GM21737 (cell line): Measurements from ENCODE around the gene RXRB.
A peak's percentile ranks its signal among the peaks of the same experiment; 100 is the strongest.
"Not testable (repeated sequence)": the region's sequence is repeated elsewhere in the genome, so short reads cannot be mapped to it uniquely, and the experiment has no call there.

Experiments used
- ATAC-seq: cut with Tn5 transposase; IDR thresholded peaks from one replicate; pipeline ENCODE4 v1.9.1; 2021; ENCODE audit warnings: mild to moderate bottlenecking, moderate library complexity; ENCODE audit not compliant: unreplicated experiment

Gene RXRB

DNA sequence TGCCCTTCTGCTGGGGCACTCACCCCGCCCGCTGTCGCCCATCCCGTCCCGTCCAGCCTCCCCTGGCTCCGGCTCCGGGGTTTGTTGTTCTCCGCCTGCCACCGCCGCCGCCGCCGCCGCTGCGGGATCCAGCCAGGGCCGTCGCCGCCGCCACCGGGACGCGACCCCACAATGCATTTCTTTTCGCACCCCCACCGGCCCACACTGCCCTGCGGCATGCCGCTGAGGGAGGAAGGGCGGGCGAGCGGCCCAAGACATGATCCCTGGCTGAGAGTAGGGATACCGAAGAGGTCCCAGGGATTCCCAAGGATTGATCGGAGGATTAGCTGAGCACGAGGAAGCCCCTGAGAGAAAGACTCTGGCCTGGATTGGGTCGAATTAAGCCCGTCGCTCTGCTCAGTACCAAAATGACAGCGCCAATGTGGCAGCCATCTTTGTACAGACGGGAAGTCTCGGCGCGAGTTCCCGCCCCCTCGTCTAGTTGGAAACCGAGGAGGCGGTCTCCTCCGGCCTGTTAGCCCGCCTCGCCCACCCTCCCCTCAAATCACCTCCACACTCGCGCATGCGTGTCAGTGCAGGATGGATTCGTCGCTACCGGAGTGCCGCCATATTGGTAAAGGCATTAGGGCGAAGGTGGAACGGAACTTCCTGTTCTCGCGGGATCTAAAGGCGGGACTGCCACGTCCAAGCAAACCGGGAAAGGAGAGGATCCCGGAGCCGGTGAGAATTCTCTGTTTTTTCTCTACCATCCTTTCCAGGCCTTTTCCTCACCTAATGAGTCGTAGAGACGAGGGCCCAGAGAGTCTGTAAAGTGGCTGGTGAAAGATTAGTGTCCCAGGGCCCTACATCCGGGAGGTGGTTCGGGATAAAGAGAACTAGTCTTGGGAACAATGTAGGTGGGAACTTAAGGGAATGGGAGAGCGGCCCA, at the start of gene RXRB, which contains the start of gene SLC39A7:
Gene RXRB (minus strand): TSS at position 447 of the 928 bp plus-strand sequence. CDS start 189 bp downstream, at position 258.
Gene SLC39A7 (plus strand): TSS at position 649 of the 928 bp plus-strand sequence. CDS start 379 bp downstream, outside the sequence.
- ATAC-seq = peak; percentile 50

DNA sequence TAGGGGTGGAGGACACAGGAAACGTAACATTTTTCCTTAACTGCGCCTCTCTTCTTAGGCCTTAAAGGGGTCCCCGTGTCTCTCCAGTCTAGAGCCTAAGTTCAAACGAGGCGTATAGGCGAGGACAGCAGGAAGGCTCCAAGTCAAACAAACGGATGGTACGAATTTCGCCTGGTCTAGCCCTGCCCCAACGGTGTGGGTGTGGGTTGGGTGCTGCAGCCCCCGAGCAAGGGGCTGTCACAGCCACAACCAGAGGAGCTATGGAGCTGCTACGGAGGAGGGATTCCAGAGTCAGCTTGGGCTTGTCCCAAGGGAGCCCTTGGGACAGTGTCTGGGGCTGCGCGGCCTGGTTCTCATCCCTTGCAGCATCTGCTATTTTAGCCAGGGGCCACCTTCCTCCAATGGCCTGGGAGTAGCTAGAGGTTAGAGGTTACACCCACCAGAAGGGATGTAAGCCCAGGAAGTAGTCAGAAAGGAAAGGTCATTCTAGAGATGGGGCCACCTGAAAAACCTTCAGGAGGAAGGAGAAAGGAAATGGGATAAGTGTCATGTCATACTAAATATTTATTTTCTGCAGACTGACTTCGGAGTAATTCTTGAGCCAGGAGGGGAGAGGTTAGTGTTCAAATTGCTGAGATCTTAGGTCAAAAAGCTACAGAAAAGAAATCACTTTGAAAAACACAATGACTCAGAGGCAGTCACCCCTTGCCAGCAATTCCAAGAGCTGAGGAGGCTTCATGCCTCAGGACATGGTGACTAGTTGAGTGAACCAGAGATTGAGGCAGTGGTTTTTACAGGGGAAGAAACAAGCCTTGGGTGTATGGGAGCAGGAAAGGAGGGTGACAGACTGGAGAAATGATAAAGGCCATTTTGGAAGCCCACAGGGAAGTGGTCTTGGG, 49.5 kb upstream of the RXRB start:
- no peak for ATAC-seq

DNA sequence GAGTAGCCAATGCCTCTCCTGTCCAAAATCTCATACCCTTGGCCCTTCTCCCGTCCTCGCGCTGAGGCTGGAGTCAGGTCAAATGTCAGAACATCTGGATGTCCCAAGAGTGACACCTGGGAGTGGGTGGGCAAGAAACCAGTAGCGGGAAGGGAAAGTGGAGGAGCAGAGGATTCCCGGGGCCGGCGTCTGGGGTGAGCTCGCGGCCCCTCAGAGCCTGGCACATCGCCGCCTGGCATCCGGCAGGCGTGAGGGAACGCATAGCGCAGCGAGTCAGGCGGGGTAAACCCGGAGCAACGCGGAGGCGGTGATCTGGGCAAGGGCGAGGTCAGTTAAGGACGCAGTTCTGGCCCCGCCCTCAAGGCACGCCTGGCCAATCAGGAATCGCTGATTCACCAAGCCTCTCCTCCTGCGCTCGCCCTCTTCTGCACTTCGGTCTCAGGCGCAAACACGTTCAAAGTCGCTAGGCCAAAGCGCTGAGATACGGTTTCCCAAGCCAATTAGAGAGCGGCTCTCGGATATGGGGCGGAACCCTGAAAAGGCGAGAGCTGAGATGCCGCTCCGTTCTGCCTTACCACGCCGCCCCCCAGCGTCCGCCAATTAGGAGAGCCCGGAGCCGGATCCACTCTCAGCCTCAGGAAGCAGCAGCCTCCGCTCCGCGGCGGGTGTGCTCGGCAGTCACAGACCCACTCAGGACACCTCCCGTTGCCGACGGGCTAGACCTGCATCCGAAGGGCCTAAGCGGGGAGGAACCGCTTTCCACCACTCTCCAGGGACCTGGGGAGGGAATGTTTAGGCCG, 48.7 kb upstream of the RXRB start:
- peak; percentile 91 for ATAC-seq

DNA sequence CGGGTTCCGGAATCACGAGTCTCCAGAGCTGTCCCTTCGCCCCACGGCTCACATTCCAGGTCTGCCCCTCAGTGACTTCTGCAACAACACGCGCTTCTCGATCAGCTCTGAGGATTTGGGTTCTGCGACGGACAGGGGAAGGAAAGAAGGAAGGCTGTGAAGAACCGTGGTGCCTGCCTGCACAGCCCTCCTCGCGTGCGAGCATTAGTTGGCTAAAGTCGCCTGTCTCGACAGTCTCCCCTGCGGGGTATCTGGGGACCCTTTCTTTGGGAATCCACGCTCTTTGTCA, 48.1 kb upstream of the RXRB start:
- peak; percentile 2 for ATAC-seq

DNA sequence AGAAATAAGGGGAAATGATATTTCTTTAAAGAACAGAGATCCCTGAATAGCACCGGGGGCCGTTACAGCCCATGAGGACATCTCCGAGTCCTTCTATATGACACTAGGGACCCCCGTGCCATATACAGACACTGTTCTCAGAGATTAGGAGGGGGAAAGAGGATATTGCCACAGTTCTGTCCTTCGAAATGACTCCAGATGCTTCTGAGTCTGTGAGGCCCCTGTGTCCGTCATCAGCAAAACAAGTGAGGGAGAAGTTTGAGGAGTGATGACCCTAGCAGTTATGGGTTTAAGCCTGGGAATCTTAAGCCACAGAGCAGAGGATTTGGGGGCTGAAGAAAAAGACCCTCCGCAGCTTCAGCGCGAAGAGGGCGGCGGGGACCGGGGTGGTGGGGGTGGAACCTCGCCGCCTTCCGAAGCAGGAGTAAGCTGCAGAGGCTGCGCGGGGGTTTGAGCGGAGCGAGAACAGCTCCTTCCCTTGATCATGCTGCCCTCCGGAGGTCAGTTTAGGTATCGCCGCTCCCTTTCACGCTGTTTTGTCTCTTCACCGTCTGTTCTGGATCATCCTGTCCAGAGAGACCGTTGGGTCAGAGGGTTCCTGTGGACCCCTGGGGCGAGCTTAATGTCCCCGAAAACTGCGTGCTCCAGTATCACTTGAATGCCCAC, 47.6 kb upstream of the RXRB start:
- peak; percentile 39 for ATAC-seq

DNA sequence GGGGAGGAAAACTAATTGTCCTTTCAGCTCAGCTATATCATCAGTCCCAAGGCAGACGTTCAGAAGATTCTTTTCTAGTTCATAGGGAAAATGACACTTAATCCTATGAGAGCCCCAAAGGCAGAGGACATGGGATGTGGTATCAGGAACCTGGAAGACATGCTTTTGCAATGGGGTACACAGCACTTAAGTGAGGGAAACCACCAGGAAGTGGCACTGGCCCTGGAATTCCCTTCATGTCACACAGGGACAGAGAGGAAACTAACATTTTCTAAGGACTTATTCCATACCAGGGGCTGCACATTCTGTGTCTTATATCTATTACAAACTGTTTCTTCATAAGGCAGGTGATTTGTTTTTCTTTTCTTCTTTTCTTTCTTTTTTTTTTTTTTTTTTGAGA, 43.0 kb upstream of the RXRB start:
- no peak for ATAC-seq

DNA sequence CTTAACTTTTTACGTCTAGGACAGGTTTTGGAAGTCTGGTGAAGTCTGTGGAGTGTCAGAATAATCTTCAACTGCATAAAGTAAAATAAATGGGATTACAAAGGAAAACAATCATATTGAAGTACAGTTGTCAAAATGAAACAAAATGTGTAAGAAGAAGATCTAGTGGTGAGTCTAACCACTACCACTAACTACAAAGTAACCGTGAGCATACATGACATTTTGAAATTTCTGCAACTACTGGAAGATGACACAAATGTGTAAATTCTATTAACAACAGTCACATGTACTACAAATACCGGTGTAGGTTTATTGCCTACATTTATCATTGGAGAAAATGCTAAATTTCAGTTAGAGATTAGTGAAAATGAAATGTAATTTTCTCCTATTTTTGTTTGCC, 41.5 kb upstream of the RXRB start:
- ATAC-seq = no peak

DNA sequence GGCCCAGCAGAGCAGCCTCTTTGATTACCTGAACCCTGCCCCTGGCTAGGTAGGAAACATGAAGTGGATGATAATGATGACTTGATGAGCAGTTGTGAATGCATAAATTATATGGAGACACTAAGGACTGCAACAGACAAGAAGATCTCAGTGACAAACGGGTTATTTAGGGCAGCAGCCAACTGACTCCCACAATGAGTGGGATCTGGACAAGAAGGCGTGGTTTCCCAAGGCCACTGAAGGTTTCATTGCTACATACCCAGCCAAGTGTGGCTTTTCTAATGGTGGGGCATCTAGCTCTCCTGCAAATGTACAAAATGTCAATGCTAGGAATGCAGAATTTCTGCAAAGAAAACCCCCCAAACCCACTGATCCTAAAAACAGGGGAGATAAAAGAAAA, 37.3 kb upstream of the RXRB start:
- no peak for ATAC-seq

DNA sequence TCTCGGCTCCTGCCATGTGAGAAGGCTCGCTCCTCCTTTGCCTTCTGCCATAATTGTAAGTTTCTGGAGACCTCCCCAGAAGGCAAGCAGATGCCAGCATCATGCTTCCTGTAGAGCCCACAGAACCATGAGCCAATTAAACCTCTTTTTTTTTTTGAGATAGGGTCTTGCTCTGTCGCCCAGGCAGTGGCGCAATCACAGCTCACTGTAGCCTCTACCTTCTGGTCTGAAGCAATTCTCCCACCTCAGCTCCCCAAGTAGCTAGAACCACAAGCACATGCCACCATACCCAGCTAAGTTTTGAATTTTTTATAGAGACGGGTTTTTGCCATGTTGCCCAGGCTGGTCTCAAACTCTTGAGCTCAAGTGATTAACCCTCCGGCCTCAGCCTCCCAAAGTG, 36.4 kb upstream of the RXRB start:
- ATAC-seq = no peak

DNA sequence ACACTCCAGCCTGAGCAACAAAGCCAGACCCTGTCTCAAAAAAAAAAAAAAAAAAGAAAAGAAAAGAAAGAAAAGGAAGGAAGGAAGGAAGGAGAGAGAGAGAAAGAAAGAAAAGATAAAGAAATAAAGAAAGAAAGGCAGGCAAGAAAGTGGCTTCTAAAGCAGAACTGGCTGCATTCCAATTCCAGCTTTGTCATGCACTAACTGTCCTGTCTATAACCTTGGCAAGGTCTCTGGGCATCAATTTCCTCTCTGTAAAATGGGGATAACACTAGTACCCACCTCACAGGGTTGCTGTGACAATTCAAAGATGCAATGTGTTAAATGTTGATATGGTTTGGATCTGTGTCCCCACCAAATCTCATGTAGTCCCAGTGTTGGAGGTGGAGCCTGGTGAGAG, 35.9 kb upstream of the RXRB start:
- ATAC-seq = no peak

DNA sequence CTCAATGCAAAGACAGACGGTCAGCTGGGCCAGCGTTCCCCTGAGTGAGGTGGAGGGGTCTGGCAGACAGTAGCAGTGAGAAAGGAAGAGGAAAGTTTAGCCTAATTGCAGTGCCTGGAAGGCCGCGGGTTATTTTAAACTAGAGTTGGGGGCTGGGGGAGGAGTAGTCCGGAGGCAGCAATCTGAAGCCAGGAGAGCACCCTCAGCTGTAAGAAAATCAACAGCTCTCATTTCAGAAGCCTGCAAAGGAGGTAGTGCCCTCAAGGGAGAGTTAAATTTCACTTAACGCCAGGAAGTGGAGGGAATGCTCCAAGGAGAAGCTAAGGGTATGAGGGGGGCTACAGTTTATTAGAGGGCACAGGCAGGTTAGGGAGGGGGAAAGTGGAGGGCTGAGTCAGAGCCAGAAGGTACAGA, 34.8 kb upstream of the RXRB start:
- no peak for ATAC-seq

DNA sequence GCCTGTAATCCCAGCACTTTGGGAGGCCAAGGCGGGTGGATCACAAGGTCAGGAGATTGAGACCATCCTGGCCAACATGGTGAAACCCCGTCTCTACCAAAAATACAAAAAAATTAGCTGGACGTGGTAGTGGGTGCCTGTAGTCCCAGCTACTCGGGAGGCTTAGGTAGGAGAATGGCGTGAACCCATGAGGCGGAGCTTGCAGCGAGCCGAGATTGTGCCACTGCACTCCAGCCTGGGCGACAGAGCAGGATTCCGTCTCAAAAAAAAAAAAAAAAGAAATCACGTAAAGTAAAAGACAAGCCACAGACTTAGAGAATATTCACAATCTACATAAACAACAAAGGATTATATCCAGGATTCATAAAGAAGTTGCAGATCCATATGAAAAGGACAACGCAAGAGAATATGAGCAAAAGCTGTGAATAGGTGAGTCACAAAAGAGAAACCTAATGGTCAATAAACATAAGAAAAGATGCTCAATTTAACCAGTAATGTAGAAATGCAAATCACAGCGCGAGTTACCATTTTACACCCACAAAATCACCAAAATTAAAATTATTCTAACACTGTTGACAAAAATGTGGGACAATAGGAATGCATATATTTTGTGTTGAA, 26.1 kb upstream of the RXRB start:
- ATAC-seq = not testable (repeated sequence)

DNA sequence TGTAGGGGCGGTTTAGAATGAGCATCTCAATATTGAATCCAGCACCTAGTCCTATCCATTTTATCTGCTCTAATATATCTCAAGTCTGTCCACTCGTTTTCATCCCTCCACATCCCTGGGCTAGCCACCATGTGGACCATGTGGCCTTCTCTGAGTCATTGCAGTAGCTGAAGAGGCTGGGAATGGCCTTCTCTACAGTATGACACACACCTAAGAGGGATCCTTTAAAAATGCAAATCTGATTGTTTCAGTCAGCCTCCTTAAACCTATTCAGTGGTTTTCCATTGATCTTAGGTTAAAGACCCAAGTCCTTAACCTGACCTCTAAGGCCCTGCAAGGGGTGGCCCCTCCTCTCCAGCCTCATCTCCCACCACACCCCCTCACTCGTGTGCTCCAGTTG, 17.2 kb upstream of the RXRB start:
- ATAC-seq = no peak

DNA sequence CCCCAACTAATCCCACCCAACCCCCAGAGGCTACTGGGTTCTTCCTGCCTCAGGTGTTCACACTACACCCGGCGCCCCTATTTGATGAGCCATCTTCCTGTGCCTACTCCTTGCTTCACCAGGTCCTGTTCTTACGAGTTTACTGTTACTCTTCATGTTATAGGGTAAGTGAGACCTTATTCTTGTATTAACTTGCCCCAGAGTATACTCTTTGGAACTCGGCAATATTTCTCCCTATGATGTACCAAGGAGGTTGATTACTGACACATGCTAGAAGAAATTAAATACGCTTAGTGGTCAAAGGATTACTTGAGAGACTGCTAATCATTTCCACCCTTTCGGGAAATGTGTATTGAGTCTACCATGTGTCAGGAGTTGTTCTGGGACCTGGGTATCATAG, 16.8 kb upstream of the RXRB start:
- no peak for ATAC-seq

DNA sequence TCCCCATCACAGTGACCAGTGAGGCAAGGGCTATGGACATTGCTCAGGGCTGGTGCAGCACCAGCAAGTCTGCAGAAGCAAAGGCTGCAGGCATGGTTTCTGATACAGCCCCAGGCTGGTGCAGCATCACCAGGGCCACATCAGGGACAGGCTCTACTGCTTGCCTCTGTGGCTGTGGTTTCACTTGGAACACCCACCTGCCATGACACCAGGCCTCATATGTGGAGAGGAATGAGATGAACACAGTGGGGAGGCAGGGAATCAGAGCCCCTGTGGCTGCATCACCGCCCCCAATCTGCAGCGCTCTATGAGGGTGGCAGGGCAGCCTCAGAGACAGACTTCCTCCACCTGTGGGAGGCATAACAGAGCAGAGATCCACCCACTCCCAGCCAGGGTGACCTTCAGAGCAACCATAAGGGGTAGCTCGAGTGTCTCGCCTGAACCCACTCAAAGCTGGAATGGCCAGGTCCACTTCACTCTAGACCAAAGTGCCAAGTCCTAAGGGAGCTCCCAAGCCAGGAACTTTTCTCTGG, 15.7 kb upstream of the RXRB start:
- ATAC-seq = no peak

DNA sequence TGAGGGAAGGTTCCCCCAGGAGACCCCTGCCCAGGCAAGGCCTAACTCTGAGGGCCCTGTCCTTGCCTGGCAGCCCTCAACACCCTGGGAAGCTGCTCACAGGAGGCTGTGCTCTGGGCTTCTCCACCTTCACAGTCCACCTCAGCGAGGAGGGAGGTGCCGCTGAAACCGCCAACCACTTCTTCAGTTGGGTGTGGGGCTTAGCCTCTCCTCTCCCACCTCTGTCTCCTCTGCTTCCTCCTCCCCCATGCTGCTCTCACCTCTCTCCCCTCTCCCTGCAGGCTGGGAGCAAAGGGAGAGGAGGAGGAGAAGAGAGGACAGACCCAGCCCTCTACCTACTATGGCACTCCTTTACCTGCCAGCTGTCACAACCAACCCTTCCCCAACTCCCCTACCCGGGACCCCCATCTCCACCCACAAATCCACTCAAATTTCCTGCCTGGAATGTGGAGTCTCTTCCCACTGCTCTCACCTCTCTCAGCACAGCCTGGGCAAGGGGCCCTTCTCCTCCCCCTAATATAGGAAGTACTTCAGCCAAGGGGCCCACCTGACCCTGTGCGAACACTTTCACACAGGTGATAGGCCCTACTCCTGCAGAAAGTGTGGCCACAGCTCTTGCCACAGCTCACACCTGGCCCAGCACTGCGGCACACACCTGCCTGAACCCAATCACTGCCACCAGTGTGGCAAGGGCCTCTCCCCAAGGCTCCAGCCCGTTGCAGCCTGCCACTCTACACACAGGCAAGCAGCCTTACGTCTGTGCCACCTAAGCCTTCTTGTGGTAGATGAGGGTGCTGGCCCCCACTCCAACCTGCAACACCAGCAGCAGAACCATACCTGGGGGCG, 15.0 kb upstream of the RXRB start:
- ATAC-seq = no peak

DNA sequence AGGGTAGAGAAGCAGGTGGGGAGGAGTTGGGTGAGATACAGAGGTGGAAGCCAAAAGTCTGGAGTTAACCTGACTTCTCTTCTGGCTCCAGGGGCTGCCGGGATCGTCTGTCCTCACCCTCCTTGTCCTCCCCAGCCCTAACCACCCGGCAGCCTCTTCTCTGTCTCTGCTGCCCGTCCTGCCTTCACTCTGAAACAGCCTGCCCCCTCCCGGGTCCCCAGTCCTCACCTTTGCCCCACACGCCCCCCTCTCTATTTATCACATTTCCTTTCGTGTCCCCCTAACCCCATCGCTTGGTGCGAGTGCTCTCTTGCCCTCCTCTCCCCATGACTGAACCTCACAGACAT, 13.5 kb upstream of the RXRB start:
- no peak for ATAC-seq

DNA sequence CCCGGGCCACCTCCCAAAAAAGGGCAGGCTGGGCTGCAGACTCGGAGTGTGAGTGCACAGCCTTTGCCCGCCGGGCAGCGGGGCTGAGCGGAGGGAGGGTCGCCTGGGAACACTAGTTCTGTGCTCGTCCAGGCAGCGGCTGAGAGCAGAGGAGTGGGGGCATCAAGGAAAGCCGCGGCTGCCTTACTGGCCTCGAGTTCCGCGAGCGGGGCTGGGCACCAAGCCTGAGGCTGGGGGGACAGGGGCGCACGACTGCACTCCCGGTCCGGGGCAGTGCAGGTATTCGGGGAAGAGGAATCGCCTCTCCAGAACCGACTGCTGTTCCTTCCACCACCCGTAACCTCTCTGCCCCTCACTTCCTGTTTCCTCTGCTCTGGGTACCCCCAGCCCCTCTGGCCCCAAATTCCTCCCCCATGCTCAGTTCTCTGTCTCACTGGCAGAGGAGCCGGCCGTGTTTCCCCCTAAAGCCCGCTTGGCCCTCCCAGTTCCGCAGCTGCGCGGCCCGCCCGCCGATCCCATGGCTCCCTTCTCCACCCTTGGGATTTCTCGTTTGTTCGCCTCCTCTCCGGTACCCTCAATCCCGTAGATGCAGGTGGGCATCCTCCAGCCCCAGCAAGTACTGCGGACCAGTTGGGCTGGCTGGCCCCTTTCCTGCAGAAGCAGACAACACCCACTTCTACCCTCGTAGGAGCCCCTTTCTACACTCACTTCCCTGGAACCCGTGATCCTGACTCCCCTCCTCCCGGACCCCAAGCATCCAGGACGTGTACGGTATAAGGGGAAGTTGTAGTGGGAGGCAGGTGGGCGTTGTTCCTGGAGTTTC, 12.9 kb upstream of the RXRB start:
- no peak for ATAC-seq
